SKM-1 treated with dmso at 0.1 percent for 144 hours (cell line): Measurements from ENCODE around the gene STIM2.

Experiments used
- DNase-seq: peaks from one replicate; lab custom pipeline; 2025; ENCODE audit not compliant: unreplicated experiment; lab: John Stamatoyannopoulos, UW

STIM2 gene

DNA sequence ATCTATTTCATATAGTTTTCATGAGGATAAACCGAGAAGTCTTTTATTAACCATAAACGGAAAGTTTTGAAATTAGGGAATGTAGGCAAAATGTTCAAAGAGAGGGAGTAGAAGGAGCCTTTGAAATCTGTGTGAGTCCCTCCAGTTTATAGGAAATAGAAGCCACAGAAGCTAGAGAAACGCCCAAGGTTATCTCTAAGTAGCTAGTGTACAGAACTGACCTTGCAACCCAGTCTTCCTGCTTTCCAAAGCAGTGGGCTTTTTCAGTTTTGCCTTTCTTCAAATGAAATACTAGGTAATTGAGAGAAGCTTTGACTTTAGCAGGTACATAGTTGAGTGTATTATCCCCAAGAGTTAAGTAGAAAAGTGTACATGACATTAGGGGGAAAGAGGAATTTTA, 39.4 kb downstream of the STIM2 start:
- DNase-seq = no peak

DNA sequence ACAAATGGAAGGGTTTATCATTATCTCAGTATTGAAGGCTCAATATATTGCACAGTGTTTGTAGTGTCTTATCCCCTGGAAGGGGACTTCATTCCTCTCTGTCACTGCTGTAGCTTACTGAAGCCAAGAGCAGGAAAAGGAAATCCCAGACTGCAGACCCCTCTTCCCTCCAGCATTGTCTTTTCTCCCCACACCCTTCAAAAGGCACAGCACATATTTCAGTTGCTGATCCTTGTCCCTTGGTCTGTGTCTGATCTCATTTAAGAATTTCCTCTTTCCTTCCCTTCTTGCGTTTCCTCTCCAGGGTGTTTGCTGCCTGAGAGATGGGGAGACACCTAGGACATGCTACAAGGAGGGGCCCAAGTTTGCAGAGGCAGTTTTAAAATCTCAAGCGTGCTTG, 40.1 kb downstream of the STIM2 start:
- DNase-seq = no peak

GRCh38 chr4:26905172-26905571, 44.5 kb downstream of the STIM2 start:
- no peak for DNase-seq

- DNase-seq = no peak
These were observed 47.3 kb downstream of the STIM2 start for GRCh38 chr4:26907731-26908599.

DNA sequence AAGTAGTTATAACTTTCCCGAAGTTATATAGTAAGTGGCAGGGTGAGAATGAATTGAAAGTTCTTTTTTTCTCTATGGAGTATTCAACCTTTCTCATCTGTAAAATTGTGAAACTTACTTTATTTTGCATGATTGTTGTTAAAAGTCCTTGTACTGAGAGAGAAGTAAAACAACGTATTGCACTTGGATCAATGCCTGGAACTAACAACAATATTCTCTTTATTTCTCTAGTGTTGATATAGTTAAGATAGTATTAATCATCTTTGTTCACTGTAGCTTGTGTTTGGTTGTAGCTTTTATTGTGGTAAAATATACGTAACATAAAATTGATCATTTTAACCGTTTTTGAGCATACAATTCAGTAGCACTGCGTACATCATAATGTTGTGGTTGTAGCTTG, 48.7 kb downstream of the STIM2 start:
- no peak for DNase-seq

- no peak for DNase-seq
These were observed 50.6 kb downstream of the STIM2 start for GRCh38 chr4:26911254-26911653.

DNA sequence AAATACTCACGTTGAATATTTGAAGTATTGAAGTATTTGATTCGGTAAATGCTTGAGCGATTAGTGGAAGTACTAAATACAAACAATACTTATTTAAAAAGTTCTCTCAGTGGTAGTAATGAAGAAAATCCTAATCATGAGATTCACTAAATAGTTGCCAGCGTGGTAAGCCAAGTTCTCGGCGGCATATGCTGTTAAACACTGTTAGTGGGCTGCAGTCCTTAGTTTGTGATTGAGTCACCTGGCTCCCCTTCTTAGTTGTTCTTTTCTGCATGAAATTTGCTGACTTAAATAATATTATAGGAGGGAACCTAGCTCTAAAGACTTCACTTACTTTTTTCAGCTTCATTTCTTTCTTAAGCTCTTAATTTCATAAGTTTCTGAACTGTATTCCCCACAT, 51.4 kb downstream of the STIM2 start:
- DNase-seq = no peak

GRCh38 chr4:26912810-26913209, 52.2 kb downstream of the STIM2 start:
- no peak for DNase-seq

DNA sequence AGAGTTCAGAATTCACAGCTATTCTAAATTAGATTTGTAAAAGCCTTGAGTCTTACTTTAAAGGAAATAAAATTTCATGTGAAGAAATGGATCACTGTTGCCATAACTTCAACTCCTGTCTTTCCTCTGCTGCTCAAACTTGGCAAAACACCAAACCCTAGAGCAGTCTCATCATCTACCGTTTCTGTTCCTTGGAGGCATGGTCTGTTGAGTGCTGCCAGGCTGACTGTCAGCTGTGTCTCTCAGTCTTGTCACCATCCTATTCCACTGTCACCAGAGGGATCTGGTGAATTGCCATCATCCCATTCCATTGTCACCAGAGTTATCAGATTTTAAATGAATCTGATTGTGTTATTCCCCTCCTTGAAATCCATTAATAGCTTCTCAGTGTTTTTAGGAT, 55.6 kb downstream of the STIM2 start:
- DNase-seq = no peak

DNA sequence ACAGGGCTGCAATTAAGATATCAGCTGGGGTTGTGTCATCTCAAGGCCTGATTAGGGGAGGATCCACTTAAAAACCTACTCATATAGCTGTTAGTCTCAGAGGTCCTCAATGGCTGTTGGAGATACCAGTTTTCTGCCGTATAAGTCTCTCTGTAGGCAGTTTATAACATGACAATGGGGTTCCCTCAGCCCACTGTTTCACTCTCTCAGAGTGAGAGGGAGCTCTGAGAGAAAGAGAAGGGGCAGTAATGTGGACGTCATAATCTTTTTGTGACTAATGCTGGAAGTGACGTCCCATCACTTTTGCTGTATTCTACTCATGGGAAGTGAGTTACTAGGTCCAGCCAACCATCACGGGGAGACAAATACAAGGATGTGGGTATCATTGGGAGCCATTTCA, 70.3 kb downstream of the STIM2 start:
- DNase-seq = no peak

GRCh38 chr4:26931451-26931850, 70.8 kb downstream of the STIM2 start:
- DNase-seq = no peak

DNA sequence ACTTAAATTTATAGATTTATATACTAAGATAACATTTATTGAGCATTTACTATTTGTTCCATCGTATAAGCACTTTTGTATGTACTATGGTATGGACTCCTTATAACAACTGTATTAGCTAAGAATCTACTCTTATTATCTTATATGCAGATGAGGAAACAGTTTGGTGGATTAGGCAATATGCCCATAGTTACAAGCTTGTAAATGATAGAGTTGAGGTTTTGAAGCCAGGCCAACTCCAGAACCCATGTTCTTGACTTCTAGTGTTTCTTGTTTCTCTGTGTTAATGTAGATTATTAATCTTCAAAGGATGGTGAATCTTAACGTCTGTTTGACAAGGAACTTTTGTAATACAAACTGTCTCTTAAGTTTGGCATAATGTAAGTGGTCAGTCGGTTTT, 71.3 kb downstream of the STIM2 start:
- peak; percentile 22 for DNase-seq

GRCh38 chr4:26935397-26935796, 74.8 kb downstream of the STIM2 start:
- DNase-seq = no peak

DNA sequence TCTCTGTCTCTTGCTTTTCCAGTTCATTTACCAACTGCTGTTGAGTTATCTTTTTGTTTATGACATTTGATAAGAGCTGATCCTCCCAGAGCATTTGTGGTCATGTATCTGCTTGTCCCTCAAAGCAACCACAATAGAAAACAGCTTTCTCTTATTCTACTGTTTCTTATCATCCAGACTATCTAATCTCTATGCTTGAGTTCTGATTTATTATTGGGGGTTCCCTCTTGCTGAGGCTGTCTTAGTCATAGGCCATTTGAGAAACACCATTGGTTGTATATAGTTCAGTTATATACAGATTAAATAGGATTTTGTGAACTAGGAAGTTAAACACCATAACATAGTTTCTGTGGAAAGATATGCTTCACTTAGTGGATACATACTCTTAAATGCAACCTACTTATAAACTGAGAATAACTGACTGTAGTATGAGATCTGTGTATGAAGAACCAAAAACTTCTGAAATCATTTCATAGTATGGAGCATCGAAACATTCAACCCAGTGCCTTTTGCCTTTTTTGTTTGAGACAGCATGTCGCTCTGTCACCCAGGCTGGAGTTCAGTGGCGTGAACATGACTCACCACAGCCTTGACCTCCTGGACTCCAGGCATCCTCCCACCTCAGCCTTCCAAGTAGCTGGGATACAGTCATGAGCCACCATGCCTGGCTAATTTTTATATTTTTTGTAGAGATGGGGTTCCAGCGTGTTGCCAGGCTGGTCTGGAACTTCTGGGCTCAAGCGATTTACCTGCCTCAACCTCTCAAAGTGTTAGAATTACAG, 75.8 kb downstream of the STIM2 start:
- no peak for DNase-seq

DNA sequence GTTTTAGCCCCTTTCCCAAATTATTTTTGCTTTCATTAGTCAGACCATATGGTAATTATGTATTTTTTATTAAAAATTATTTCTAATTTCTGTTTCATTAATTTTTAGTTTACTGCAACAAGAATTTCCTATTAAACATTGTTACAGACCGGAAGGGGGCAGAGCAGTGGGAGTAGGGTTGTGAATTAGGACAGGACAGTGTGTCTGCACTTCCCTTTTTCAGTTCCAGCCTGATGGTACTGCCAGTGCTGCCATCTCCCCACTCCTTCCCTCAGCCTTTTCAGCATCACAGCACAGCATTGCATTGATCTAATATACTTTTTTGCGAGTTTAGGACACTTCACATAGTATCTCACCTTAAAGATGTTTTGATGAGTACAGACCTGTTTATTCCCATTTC, 76.5 kb downstream of the STIM2 start:
- peak; percentile 9 for DNase-seq

- DNase-seq = no peak
These were observed 76.9 kb downstream of the STIM2 start for GRCh38 chr4:26937567-26937966.

DNA sequence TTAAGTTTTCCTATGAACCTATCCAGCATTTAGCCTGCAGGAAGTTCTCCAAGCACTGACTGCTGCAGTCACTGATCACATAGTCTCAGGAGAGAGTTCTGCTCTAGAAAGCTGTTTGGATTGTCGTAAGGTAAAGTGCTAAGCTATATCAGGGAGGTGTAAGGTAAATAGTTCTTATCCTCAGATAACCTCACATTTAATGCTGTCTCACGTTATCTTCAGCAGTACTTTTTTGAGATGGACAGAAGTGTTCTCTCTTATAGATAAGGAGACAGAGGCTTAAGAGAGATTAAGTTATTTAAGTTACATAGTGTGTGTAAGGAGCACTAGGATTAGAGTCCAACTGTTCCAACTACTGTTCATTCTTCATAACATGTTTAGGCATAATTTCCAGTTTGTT, 77.9 kb downstream of the STIM2 start:
- no peak for DNase-seq

- no peak for DNase-seq
These were observed 81.3 kb downstream of the STIM2 start for GRCh38 chr4:26941951-26942350.

GRCh38 chr4:26942871-26943270, 82.2 kb downstream of the STIM2 start:
- no peak for DNase-seq

DNA sequence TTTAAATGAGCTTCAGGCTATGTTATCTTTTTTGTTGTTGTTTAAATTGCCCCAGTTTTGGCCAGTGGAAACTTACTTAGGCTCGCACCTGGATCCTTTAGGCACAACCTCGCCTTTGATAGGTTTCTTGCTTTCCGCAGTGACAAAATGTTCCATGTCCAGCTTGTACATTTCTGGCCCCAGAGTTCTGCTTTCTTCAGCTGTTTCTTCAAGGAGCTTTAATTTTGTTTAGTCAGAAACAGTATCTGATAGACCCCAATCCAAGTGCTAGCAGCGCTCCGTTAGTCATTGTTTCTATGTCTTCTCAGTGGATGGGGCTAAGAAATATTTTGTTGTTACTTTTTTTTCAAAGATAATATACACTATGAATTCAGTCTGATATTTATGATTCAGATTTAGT, 82.8 kb downstream of the STIM2 start:
- no peak for DNase-seq

GRCh38 chr4:26945794-26946193, 85.2 kb downstream of the STIM2 start:
- DNase-seq = no peak

GRCh38 chr4:26947318-26947717, 86.7 kb downstream of the STIM2 start:
- DNase-seq = no peak
